BJ (cell line): ENCODE data around the gene DOCK3. TPM values are rescaled to one million over a fixed set of nuclear protein-coding genes. Genes with fewer than 3 reads are reported as not detected.

Source experiments
- CTCF ChIA-PET: fragments of 350-600 bp; formaldehyde crosslinking; extraction: SDS; loops from one replicate; lab custom pipeline; 2021; ENCODE audit warnings: antibody characterized with exemption, inconsistent platforms; lab: Yijun Ruan, JAX
- POLR2A ChIA-PET: fragments of 300-600 bp; sonication (Branson Sonifier 250); formaldehyde crosslinking; extraction: SDS; loops from one replicate; lab custom pipeline; 2021; ENCODE audit warnings: antibody characterized with exemption; lab: Charles Lee
- DNase-seq: peaks from one replicate; pipeline ENCODE4 v3.0.0-alpha.2; 2011; ENCODE audit warnings: low read depth
- H3K27me3 ChIP-seq: 2 replicates; pipeline ENCODE4 v1.6.0; 2011; ENCODE audit warnings: low read length; ENCODE audit not compliant: control insufficient read depth, insufficient read depth
- H3K36me3 ChIP-seq: 2 replicates; pipeline ENCODE4 v1.5.1; 2011; ENCODE audit warnings: low read length; ENCODE audit not compliant: control insufficient read depth, insufficient read depth
- H3K4me3 ChIP-seq: 2 replicates; pipeline ENCODE4 v1.5.1; 2011; ENCODE audit warnings: low read depth, mild to moderate bottlenecking, control low read depth, low read length
- polyA plus RNA-seq: library from polyadenylated mRNA; depleted of rRNA; stranded (reverse); fragments of >200 nt; gene quantifications from 2 replicates; pipeline ENCODE4 v1.2.3, GENCODE V29; 2011
- TF ChIP-seq, protein P1 (sequence below): IDR thresholded peaks from 2 replicates; pipeline ENCODE4 v1.5.1; 2011; ENCODE audit warnings: low read depth, mild to moderate bottlenecking, control low read depth, inconsistent platforms, low read length, moderate library complexity; ENCODE audit not compliant: insufficient read depth

Gene DOCK3
- polyA plus RNA-seq, 1 experiment, result 0.09 TPM

DNA sequence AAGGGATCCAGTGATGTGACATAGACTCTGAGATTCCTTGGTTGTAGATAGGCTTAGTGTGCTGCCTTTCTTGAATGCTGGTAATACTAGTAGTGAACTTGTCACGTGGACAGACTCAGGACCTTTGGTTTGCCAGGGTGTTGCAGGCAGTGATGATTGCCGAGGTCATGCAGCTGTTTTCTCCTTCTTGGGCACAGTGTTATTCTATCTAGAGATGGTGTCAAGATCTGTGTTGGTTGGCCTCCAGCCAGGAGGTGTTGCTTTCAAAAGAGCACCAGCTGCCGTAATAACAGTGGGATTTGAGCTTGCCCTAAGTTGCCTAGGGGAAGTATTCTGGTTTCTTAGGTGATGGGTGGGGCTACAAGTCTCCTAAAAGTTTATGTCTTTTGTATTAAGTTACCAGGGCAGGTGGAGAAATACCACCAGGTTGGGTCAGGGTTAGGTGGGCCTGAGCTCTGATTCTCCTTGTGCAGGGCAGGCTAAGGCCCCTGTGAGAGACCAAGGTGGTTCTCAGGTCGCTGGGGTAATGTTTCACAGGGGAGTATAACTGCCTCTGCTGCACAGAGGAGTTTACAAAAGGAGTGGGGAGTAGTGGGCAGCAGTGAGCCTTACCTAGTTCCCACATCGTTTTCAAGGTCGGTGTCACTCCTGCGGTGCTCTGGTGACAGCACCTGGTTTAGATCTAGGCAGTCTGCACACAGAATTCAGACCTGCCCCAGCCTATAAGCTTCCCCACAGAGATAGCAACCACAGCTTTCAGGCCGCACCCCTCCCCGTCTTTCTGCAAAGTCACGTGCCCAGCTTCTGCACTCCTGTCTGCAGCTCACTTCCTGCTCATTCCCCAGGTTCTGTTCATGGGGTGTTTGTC lies 350.3 kb downstream of the DOCK3 start:
- H3K36me3 ChIP-seq, result no peaks in the 10 kb centered on the region
- H3K27me3 ChIP-seq, result no peaks in the 10 kb centered on the region
- ChIA-PET POLR2A (no interaction called here), CTCF (interaction anchor here (1.0 kb wide), 1 partner anchor 33 kb away, joined by 3 read pairs; no protein-coding TSS in a partner anchor)
- no peak for DNase-seq
- TF ChIP-seq, protein P1, sequence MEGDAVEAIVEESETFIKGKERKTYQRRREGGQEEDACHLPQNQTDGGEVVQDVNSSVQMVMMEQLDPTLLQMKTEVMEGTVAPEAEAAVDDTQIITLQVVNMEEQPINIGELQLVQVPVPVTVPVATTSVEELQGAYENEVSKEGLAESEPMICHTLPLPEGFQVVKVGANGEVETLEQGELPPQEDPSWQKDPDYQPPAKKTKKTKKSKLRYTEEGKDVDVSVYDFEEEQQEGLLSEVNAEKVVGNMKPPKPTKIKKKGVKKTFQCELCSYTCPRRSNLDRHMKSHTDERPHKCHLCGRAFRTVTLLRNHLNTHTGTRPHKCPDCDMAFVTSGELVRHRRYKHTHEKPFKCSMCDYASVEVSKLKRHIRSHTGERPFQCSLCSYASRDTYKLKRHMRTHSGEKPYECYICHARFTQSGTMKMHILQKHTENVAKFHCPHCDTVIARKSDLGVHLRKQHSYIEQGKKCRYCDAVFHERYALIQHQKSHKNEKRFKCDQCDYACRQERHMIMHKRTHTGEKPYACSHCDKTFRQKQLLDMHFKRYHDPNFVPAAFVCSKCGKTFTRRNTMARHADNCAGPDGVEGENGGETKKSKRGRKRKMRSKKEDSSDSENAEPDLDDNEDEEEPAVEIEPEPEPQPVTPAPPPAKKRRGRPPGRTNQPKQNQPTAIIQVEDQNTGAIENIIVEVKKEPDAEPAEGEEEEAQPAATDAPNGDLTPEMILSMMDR, result no peak
- no peak overlapping the region for H3K4me3 ChIP-seq

DNA sequence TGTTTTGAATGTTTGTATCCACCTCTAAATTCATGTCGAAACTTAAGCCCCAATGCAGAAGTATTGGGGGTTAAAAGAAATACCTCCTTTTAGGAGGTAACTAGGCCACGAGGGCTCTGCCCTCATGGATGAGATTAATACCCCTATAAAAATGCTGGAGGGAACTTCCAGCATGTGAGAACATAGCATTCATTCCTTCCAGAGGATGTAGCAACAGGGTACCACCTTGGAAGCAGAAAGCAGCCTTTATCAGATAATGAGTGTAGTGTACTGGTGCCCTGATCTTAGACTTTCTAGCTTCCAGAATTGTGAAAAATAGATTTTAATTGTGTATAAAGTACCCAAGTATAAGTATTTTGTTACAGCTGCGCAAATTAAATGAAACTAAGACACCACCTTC lies 356.9 kb downstream of the DOCK3 start:
- Histone ChIP-seq H3K4me3 (no peak overlapping the region), H3K27me3 (no peaks in the 10 kb centered on the region), H3K36me3 (no peaks in the 10 kb centered on the region)
- no peak for DNase-seq
- ChIA-PET POLR2A (no interaction called here), CTCF (no interaction called here)
- TF ChIP-seq, protein P1, result no peak

DNA sequence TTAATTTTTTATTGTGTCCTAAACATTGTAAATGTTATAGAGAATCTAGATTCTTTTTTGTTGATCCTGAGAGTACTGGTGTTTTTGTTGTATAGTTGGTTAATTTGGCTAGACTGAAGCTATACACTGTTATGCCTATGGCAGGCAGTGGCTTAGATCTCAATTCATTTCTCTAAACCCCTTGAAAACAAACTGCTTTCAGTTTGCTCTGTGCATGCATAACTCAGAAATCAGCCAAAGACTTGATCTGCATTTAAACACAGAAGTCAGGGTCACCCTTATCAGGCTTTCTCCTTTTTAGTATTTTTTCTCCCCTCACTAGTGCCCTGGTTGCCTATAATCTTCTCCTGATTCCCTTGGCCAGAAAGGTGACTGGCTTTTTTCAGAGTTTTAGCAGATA lies 360.9 kb downstream of the DOCK3 start:
- no peaks in the 10 kb centered on the region for H3K27me3 ChIP-seq
- H3K4me3 ChIP-seq, result no peak overlapping the region
- no peak for DNase-seq
- H3K36me3 ChIP-seq, result no peaks in the 10 kb centered on the region
- ChIA-PET POLR2A (no interaction called here), CTCF (interaction anchor here (0.6 to 0.8 kb wide), 2 partner anchors 10 to 65 kb away, joined by 3 to 4 read pairs; no protein-coding TSS in a partner anchor)
- TF ChIP-seq, protein P1, result no peak

DNA sequence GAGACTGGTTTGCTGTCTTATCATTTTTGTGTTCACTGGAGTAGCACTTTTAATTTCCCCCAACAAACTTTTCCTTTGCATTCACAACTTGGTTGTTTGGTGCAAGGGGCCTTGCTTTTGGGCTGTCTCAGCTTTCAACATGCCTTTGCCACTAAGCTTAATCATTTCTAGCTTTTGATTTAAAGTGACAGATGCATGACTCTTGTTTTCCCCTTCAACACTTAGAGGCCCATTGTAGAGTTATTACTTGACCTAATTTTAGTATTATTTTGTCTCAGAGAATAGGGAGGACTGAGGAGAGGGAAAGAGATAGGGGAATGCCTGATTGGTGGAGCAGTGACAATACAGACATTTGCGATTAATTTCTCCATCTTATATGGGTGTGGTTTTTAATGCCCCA lies 370.3 kb downstream of the DOCK3 start:
- POLR2A ChIA-PET, result no interaction called here
- no peaks in the 10 kb centered on the region for H3K27me3 ChIP-seq
- no peak overlapping the region for H3K4me3 ChIP-seq
- CTCF ChIA-PET, result no interaction called here
- TF ChIP-seq, protein P1, result no peak
- no peak for DNase-seq
- H3K36me3 ChIP-seq, result no peaks in the 10 kb centered on the region

DNA sequence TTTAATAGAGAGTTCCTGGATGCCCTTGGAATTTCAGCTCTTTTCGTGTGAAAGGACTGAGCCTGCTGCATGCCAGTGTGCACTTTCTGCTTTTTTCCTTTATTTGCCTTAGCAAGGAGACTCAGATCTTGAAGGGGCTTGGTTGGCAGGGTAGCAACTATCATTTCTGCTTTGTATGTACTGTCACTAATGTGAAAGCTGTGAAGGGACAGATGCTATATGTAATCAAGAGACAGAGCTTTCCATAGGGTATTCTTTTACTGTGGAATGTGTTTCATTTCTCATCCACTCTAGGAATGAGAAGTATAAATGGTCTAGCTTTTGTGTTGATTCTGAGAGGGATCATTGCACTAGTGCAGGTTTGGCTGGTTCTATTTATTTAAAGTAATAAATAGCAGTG lies 377.8 kb downstream of the DOCK3 start:
- TF ChIP-seq, protein P1, result no peak
- H3K27me3 ChIP-seq, result no peaks in the 10 kb centered on the region
- no peak for DNase-seq
- CTCF ChIA-PET, result no interaction called here
- POLR2A ChIA-PET, result no interaction called here
- H3K4me3 ChIP-seq, result no peak overlapping the region
- no peaks in the 10 kb centered on the region for H3K36me3 ChIP-seq
